Mesothelial cell of epicardium (in vitro differentiated cells): ENCODE results near the gene ABCA9. TPM values are rescaled to one million over a fixed set of nuclear protein-coding genes. Genes with fewer than 3 reads are reported as not detected.
A peak's percentile ranks its signal among the peaks of the same experiment; 100 is the strongest.

Source experiments
- DNase-seq, 2 experiments: peaks; one replicate each; pipeline ENCODE4 v3.0.0; 2021; ENCODE audit warnings: low spot score in 2 of 2; ENCODE audit not compliant: unreplicated experiment in 2 of 2
- H3K27ac Mint-ChIP-seq: 2 replicates; pipeline ENCODE4 v1.8.0; 2021; ENCODE audit warnings: mixed read lengths
- H3K27me3 Mint-ChIP-seq: 2 replicates; pipeline ENCODE4 v1.8.0; 2021; ENCODE audit warnings: low read depth, mixed read lengths
- H3K36me3 Mint-ChIP-seq: 2 replicates; pipeline ENCODE4 v1.8.0; 2021; ENCODE audit warnings: mixed read lengths
- H3K4me1 Mint-ChIP-seq: 2 replicates; pipeline ENCODE4 v1.8.0; 2021; ENCODE audit warnings: mixed read lengths
- H3K4me3 Mint-ChIP-seq: 2 replicates; pipeline ENCODE4 v1.8.0; 2021; ENCODE audit warnings: mild to moderate bottlenecking, moderate library complexity, mixed read lengths
- H3K9me3 Mint-ChIP-seq: 2 replicates; pipeline ENCODE4 v1.8.0; 2021; ENCODE audit warnings: mixed read lengths
- CTCF ChIP-seq: fragments of 200-600 bp; sonication (generic); IDR thresholded peaks from one replicate; pipeline ENCODE4 v1.5.0; 2021; ENCODE audit warnings: antibody characterized with exemption; ENCODE audit not compliant: unreplicated experiment
- total RNA-seq: library from RNA; stranded (reverse); gene quantifications from 3 replicates; pipeline ENCODE4 v1.2.1, GENCODE V29; 2021

Gene ABCA9
- total RNA-seq, 1 donor from 2014 or later: 1.5 TPM

- H3K4me1 Mint-ChIP-seq: peaks cover 22% of the 10 kb centered on the region
- H3K9me3 Mint-ChIP-seq: peaks cover 9% of the 10 kb centered on the region
- H3K36me3 Mint-ChIP-seq: no peaks in the 10 kb centered on the region
- TF ChIP-seq CTCF: no peak
- H3K27me3 Mint-ChIP-seq: peaks cover 4% of the 10 kb centered on the region
- peak overlapping the region; percentile 88 for H3K27ac Mint-ChIP-seq
- H3K4me3 Mint-ChIP-seq: no peak overlapping the region
- DNase-seq: no peak
Observed at GRCh38 chr17:69047368-69048263, 13.1 kb downstream of the ABCA9 start.

- H3K4me3 Mint-ChIP-seq: no peak overlapping the region
- no peaks in the 10 kb centered on the region for H3K36me3 Mint-ChIP-seq
- H3K27me3 Mint-ChIP-seq: no peaks in the 10 kb centered on the region
- peaks cover 6% of the 10 kb centered on the region for H3K9me3 Mint-ChIP-seq
- DNase-seq: no peak
- H3K4me1 Mint-ChIP-seq: peaks cover 19% of the 10 kb centered on the region
- TF ChIP-seq CTCF: no peak
- H3K27ac Mint-ChIP-seq: no peak overlapping the region
Observed at GRCh38 chr17:69046121-69046807, 14.5 kb downstream of the ABCA9 start.

GRCh38 chr17:69045646-69046045, 15.1 kb downstream of the ABCA9 start:
- Mint-ChIP-seq H3K9me3 (peaks cover 6% of the 10 kb centered on the region), H3K4me3 (no peak overlapping the region), H3K27ac (no peak overlapping the region), H3K36me3 (no peaks in the 10 kb centered on the region), H3K27me3 (no peaks in the 10 kb centered on the region), H3K4me1 (peaks cover 15% of the 10 kb centered on the region)
- DNase-seq: no peak
- TF ChIP-seq CTCF: no peak

- TF ChIP-seq CTCF: no peak
- H3K4me1 Mint-ChIP-seq: peaks cover 10% of the 10 kb centered on the region
- no peak overlapping the region for H3K4me3 Mint-ChIP-seq
- H3K27me3 Mint-ChIP-seq: peaks cover 2% of the 10 kb centered on the region
- no peak overlapping the region for H3K27ac Mint-ChIP-seq
- peaks cover 6% of the 10 kb centered on the region for H3K9me3 Mint-ChIP-seq
- no peak for DNase-seq
- H3K36me3 Mint-ChIP-seq: no peaks in the 10 kb centered on the region
Observed at GRCh38 chr17:69044371-69044770, 16.4 kb downstream of the ABCA9 start.

GRCh38 chr17:69043098-69043734, 17.5 kb downstream of the ABCA9 start:
- TF ChIP-seq CTCF: no peak
- peaks cover 3% of the 10 kb centered on the region for H3K27me3 Mint-ChIP-seq
- H3K9me3 Mint-ChIP-seq: peaks cover 13% of the 10 kb centered on the region
- no peak for DNase-seq
- peaks cover 10% of the 10 kb centered on the region for H3K4me1 Mint-ChIP-seq
- H3K4me3 Mint-ChIP-seq: no peak overlapping the region
- H3K27ac Mint-ChIP-seq: no peak overlapping the region
- no peaks in the 10 kb centered on the region for H3K36me3 Mint-ChIP-seq
